Esophagus squamous epithelium (tissue), 5 donors: ENCODE data around the gene INSIG2. TPM values are rescaled to one million over a fixed set of nuclear protein-coding genes. Genes with fewer than 3 reads are reported as not detected.

Experiments used
- DNase-seq: peaks from one replicate; lab custom pipeline; 2025; lab: John Stamatoyannopoulos, UW
- H3K27ac ChIP-seq, 4 donors: fragments of 200-600 bp; sonication (generic); one replicate each; pipeline ENCODE4 v1.5.1; 2016 to 2019; ENCODE audit warnings: mild to moderate bottlenecking in 1 of 4
- H3K27me3 ChIP-seq, 4 donors: fragments of 200-600 bp; sonication (generic); 1 replicate in 3 of 4; 2 replicates in 1 of 4; pipeline versions ENCODE4 v1.5.1 to v1.6.0; 2017 to 2021; ENCODE audit warnings: antibody characterized with exemption in 1 of 4
- H3K36me3 ChIP-seq, 3 donors: fragments of 200-600 bp; sonication (generic); one replicate each; pipeline ENCODE4 v1.5.1; 2016 to 2019
- H3K4me1 ChIP-seq, 3 donors: fragments of 200-600 bp; sonication (generic); one replicate each; pipeline ENCODE4 v1.5.1; 2017 to 2019
- H3K4me3 ChIP-seq, 4 donors: fragments of 200-600 bp; sonication (generic); 1 replicate in 3 of 4; 2 replicates in 1 of 4; pipeline ENCODE4 v1.5.1; 2016 to 2019; ENCODE audit warnings: mild to moderate bottlenecking in 2 of 4, moderate library complexity in 1 of 4
- H3K9me3 ChIP-seq, 3 donors: fragments of 200-600 bp; sonication (generic); one replicate each; pipeline ENCODE4 v1.5.1; 2016 to 2019
- CTCF ChIP-seq, 6 experiments: fragments of 450-650 bp in 4 of 6; fragments of 200-600 bp in 2 of 6; sonication (generic) in 2 of 6; IDR thresholded peaks; one replicate each; pipeline ENCODE4 v1.5.1; 2016 to 2019; ENCODE audit warnings: antibody characterized with exemption in 6 of 6, mild to moderate bottlenecking in 4 of 6, moderate library complexity in 4 of 6
- POLR2A ChIP-seq, 4 donors: fragments of 450-650 bp; IDR thresholded peaks; one replicate each; pipeline ENCODE4 v1.6.1; 2017; ENCODE audit warnings: antibody characterized with exemption in 4 of 4, mild to moderate bottlenecking in 4 of 4, moderate library complexity in 3 of 4
- WGBS, 2 donors: methylation state at CpG; one replicate each; pipeline ENCODE4 v1.1.5; 2018; 5-methylcytosine and 5-hydroxymethylcytosine counted together
- intact Hi-C: fragments of 100-400 bp; cut with DNase I; formaldehyde crosslinking; loops from one replicate; pipeline ENCODE4 v1.15.0; 2022
- total RNA-seq, 4 donors: library from RNA; depleted of rRNA; stranded (reverse); fragments of >200 nt; gene quantifications; one replicate each; pipeline ENCODE4 v1.1.0, GENCODE V29; 2016
- donor health status: DM: yes; HTN: yes; CAD: no.

The INSIG2 gene
- total RNA-seq, 4 donors from 2014 or later: 2.5 to 10.1 (median 6.5) TPM

DNA sequence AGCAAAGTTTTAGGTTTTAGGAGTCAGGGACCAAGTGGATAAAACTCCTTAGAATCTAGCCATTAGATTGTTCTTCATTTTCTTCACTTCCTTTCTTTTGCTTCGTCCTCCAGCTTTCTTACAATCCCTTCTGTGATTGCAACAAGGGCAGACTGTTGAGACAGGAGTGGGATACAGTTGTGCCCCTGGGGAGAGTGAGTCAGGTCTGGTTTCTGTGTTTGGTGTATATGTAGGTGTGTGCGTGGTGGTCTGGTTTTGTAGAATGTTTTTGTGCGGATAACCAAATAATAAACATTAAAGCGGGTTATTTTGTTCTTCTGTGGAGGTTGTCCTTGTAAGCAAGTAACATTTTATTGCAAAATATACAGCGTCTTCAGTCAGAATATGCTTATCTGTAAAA, 7.3 kb downstream of the INSIG2 start:
- H3K9me3 ChIP-seq: no peaks in the 10 kb centered on the region
- 83 to 86% methylated on average over 5 of the region's 5 CpGs for WGBS, 2 donors
- intact Hi-C loops: no loop called here
- H3K4me3 ChIP-seq: no peak overlapping the region
- TF ChIP-seq POLR2A (IDR thresholded peaks at IDR 0.05) (no peak), CTCF (IDR thresholded peaks at IDR 0.05) (no peak)
- H3K27ac ChIP-seq: no peak overlapping the region
- DNase-seq: no peak
- H3K4me1 ChIP-seq: peaks cover 0 to 6% (median 4%) of the 10 kb centered on the region in 3 donors
- H3K36me3 ChIP-seq: peaks cover 0 to 31% (median 0%) of the 10 kb centered on the region in 3 donors
- no peaks in the 10 kb centered on the region for H3K27me3 ChIP-seq

- 67 to 71% methylated on average over 4 of the region's 4 CpGs for WGBS, 2 donors
- Histone ChIP-seq H3K36me3 (peaks cover 0 to 41% (median 0%) of the 10 kb centered on the region in 3 donors), H3K4me3 (no peak overlapping the region), H3K27me3 (no peaks in the 10 kb centered on the region), H3K4me1 (no peaks in the 10 kb centered on the region), H3K27ac (no peak overlapping the region), H3K9me3 (no peaks in the 10 kb centered on the region)
- intact Hi-C loops: no loop called here
- TF ChIP-seq POLR2A (IDR thresholded peaks at IDR 0.05): no peak
- no peak for DNase-seq
These were observed 9.4 kb downstream of the INSIG2 start for GRCh38 chr2:118097657-118098056.

- Histone ChIP-seq H3K27me3 (no peaks in the 10 kb centered on the region), H3K36me3 (peaks cover 0 to 47% (median 0%) of the 10 kb centered on the region in 3 donors), H3K4me1 (no peaks in the 10 kb centered on the region), H3K27ac (no peak overlapping the region), H3K9me3 (no peaks in the 10 kb centered on the region), H3K4me3 (no peak overlapping the region)
- no peak for TF ChIP-seq CTCF (IDR thresholded peaks at IDR 0.05)
- TF ChIP-seq POLR2A (IDR thresholded peaks at IDR 0.05): no peak
- intact Hi-C loops: no loop called here
- DNase-seq: no peak
- WGBS, 2 donors: 71 to 83% methylated on average over 1 of the region's 1 CpG
These were observed 10.2 kb downstream of the INSIG2 start for GRCh38 chr2:118098307-118099030.

DNA sequence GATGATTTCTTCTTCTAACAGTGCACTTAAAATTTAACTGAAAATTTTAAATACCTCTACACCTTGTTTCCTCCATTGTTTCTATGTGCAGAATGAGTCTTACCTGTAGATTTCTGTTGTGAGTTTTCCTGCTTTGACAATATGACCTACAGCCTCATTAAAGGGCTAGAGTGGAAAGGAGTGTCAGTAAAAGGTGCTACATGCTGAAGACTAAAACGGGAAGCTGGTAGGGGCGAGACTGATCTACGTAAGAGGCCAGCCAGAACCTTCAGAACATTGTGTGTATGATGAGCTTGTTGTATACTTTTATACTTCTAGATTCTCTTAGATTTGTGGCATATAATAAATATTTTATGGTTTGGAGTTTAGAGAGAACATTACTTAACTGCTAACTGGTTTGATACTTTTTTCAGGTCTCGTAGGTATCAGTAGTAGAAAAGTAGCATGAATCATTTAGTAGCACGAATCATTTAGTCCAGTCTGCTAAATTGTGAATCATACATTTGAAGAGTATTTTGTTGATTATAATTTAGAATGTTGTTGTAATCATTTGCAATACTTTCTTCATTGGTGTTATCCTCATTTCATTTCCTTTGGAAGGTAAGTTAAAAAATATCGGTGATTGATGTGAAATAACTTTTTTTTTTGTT, 14.3 kb downstream of the INSIG2 start:
- Histone ChIP-seq H3K36me3 (peaks cover 0 to 77% (median 0%) of the 10 kb centered on the region in 3 donors), H3K27ac (no peak overlapping the region), H3K4me3 (no peak overlapping the region), H3K9me3 (no peaks in the 10 kb centered on the region), H3K27me3 (no peaks in the 10 kb centered on the region), H3K4me1 (no peaks in the 10 kb centered on the region)
- TF ChIP-seq POLR2A (IDR thresholded peaks at IDR 0.05): no peak
- TF ChIP-seq CTCF (IDR thresholded peaks at IDR 0.05): no peak
- no peak for DNase-seq
- WGBS, 2 donors: 64 to 83% methylated on average over 6 of the region's 6 CpGs
- intact Hi-C loops: no loop called here

DNA sequence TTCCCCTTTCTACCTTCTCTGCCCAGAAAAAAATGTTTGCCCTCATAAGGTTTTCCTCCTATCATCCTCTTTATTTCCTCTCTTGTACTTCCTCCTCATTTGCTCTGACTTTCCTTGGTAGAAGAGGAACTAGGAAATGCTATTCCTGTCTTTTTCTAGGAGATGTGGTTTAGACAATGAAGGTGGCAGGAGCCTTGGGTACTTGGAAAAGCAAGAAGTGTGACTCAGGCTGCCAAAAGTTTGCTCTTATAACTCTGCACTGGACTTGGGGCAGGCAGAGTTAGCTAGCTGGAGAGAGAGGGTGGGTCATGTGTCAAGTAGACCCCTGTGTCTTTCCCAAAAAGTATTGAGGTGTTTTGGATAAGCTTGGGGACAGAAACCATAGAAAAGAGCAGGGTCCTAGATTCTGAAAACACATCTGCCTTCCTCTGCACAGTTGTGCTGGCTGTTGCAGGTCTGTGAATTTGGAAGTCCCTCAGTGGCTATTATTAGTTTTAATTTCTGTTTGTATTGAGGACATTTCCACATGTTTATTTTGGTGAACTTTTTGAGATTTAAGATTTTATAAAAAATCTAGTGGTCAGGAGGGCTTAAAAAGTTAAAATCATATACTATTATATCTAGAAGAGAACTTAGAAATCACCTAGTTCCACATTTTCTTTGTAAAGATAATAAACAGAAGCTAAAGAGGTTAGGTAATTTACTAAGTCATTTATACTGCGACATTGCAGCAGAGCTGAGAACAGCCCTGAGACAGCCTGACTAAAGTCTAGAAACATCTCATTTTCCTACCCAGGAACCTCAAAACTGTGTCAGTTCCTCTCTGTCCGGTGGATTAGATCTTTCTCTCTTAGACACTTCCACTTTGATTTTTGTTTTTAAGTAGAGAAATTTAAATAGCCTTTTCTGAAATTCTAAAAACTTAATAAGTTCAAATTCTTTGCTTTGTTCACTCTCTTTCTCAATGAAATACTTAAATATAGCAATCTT, 16.0 kb downstream of the INSIG2 start:
- Histone ChIP-seq H3K9me3 (no peaks in the 10 kb centered on the region), H3K4me1 (no peaks in the 10 kb centered on the region), H3K4me3 (no peak overlapping the region), H3K27ac (no peak overlapping the region), H3K36me3 (peaks cover 0 to 82% (median 0%) of the 10 kb centered on the region in 3 donors), H3K27me3 (no peaks in the 10 kb centered on the region)
- TF ChIP-seq CTCF (IDR thresholded peaks at IDR 0.05) (no peak), POLR2A (IDR thresholded peaks at IDR 0.05) (no peak)
- intact Hi-C loops: no loop called here
- 76 to 79% methylated on average over 2 of the region's 2 CpGs for WGBS, 2 donors
- no peak for DNase-seq
